ENCODE measurements around the gene ENDOU. TPM values are rescaled to one million over a fixed set of nuclear protein-coding genes. Genes with fewer than 3 reads are reported as not detected.

ENDOU gene
- total RNA-seq, 1 experiment from 2014 or later = not detected

DNA sequence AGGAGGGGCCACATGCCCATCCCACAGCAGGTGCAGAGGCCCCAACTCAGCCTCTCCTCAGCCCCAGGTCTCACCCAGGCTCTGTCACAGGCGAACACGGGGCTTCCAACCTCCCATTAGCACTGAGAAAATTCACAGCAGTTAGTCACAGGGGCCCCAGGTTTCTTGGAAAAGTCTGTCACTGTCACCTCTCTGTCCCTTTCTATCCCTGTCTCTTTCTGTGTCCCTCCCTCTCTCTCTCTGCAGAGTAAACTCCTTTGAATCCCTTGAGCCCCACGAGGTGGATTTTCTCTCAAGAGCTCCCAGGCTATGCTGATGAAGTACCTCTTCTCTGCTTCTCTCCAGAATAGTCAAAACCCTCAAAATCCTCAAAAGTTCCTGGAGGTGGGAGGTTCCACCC, 14.0 kb upstream of the ENDOU start:
- CTCF ChIA-PET = interaction anchor here (0.6 to 1.9 kb wide), 2 partner anchors 28 to 212 kb away, joined by 3 to 8 read pairs; no protein-coding TSS in a partner anchor

DNA sequence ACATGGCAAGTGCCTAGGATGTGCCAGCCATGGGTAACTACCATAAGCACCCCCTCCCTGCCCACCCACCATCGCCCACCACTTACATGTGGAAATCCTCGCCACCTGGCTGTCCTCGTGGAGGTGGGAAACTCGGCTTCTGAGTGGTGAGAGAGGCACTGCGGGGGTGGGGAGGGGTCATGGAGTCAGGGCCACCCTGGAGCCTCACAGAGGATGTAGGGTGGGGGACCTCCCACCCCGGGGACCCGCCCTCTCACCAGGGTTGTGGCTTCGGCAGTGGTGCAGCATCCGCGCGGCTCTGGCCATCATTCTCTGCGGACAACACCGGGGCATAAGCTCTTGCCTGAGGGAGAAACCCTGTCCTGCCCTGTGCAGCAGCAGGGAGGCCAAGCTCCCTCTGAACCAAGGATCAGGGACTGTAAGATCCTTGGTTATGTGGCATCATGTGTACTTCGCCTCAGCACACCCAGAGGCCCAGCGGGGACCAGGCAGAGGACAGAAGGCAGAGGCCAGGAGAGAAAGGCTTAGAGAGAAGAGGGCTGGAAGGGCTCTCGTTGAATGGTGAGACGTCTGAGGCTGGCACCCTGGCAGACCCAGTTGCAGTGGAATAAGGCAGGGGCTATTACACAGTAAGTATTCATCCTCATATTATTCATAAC, 12.8 kb upstream of the ENDOU start:
- TF ChIP-seq, protein P1, sequence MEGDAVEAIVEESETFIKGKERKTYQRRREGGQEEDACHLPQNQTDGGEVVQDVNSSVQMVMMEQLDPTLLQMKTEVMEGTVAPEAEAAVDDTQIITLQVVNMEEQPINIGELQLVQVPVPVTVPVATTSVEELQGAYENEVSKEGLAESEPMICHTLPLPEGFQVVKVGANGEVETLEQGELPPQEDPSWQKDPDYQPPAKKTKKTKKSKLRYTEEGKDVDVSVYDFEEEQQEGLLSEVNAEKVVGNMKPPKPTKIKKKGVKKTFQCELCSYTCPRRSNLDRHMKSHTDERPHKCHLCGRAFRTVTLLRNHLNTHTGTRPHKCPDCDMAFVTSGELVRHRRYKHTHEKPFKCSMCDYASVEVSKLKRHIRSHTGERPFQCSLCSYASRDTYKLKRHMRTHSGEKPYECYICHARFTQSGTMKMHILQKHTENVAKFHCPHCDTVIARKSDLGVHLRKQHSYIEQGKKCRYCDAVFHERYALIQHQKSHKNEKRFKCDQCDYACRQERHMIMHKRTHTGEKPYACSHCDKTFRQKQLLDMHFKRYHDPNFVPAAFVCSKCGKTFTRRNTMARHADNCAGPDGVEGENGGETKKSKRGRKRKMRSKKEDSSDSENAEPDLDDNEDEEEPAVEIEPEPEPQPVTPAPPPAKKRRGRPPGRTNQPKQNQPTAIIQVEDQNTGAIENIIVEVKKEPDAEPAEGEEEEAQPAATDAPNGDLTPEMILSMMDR (IDR thresholded peaks at IDR 0.05) = no peak
- TF ChIP-seq POLR2AphosphoS5 (IDR thresholded peaks at IDR 0.05; ENCODE audit: low read depth, low read length) (no peak), TCF7L2 (IDR thresholded peaks at IDR 0.05; ENCODE audit: low read depth, low read length) (no peak), SIN3A (IDR thresholded peaks at IDR 0.05; ENCODE audit: borderline replicate concordance, insufficient read depth, low read depth, low read length) (no peak)
- TF ChIP-seq, protein P2, sequence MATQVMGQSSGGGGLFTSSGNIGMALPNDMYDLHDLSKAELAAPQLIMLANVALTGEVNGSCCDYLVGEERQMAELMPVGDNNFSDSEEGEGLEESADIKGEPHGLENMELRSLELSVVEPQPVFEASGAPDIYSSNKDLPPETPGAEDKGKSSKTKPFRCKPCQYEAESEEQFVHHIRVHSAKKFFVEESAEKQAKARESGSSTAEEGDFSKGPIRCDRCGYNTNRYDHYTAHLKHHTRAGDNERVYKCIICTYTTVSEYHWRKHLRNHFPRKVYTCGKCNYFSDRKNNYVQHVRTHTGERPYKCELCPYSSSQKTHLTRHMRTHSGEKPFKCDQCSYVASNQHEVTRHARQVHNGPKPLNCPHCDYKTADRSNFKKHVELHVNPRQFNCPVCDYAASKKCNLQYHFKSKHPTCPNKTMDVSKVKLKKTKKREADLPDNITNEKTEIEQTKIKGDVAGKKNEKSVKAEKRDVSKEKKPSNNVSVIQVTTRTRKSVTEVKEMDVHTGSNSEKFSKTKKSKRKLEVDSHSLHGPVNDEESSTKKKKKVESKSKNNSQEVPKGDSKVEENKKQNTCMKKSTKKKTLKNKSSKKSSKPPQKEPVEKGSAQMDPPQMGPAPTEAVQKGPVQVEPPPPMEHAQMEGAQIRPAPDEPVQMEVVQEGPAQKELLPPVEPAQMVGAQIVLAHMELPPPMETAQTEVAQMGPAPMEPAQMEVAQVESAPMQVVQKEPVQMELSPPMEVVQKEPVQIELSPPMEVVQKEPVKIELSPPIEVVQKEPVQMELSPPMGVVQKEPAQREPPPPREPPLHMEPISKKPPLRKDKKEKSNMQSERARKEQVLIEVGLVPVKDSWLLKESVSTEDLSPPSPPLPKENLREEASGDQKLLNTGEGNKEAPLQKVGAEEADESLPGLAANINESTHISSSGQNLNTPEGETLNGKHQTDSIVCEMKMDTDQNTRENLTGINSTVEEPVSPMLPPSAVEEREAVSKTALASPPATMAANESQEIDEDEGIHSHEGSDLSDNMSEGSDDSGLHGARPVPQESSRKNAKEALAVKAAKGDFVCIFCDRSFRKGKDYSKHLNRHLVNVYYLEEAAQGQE (IDR thresholded peaks at IDR 0.05; ENCODE audit: insufficient read depth in 1 of 2, low read depth in 2 of 2, low read length in 1 of 2) = no peak
- BruUV-seq (replicated peaks) = no TSS peak
- DNase-seq (ENCODE audit: low read depth, low spot score) (no peak), ATAC-seq (no peak)
- Histone ChIP-seq H3K27me3 (ENCODE audit: control insufficient read depth, insufficient read depth, low read length) (no peaks in the 10 kb centered on the region), H3K9me3 (ENCODE audit: control insufficient read depth, insufficient read depth, low read depth, low read length) (no peaks in the 10 kb centered on the region), H3K4me1 (ENCODE audit: control insufficient read depth, insufficient read depth, low read length) (no peaks in the 10 kb centered on the region; the same call in 1 of the 2 replicates), H3K27ac (ENCODE audit: low read length) (no peak overlapping the region), H3K4me3 (ENCODE audit: low read depth in 2 of 2, low read length in 2 of 2) (no peak overlapping the region), H3K36me3 (ENCODE audit: control insufficient read depth, insufficient read depth, low read length) (no peaks in the 10 kb centered on the region)
- in situ Hi-C loops (cut with HindIII; ENCODE audit: low pct_unique_long_range_greater_than_20kb, low sequenced_read_pairs) (no loop called here), intact Hi-C loops (cut with micrococcal nuclease; ENCODE audit: unreplicated experiment) (no loop called here)
- ChIA-PET POLR2A (no interaction called here), CTCF (no interaction called here)

More for the DNA sequence above, 14.0 kb upstream of the ENDOU start:
- Histone ChIP-seq H3K4me3 (ENCODE audit: low read depth in 2 of 2, low read length in 2 of 2) (no peak overlapping the region), H3K36me3 (ENCODE audit: control insufficient read depth, insufficient read depth, low read length) (no peaks in the 10 kb centered on the region), H3K4me1 (ENCODE audit: control insufficient read depth, insufficient read depth, low read length) (no peaks in the 10 kb centered on the region; the same call in 1 of the 2 replicates), H3K9me3 (ENCODE audit: control insufficient read depth, insufficient read depth, low read depth, low read length) (no peaks in the 10 kb centered on the region), H3K27me3 (ENCODE audit: control insufficient read depth, insufficient read depth, low read length) (no peaks in the 10 kb centered on the region), H3K27ac (ENCODE audit: low read length) (no peak overlapping the region)
- BruUV-seq (replicated peaks) = no TSS peak
- TF ChIP-seq, protein P2 (IDR thresholded peaks at IDR 0.05; ENCODE audit: insufficient read depth in 1 of 2, low read depth in 2 of 2, low read length in 1 of 2) = no peak
- TF ChIP-seq TCF7L2 (IDR thresholded peaks at IDR 0.05; ENCODE audit: low read depth, low read length) = no peak
- no peak for TF ChIP-seq POLR2AphosphoS5 (IDR thresholded peaks at IDR 0.05; ENCODE audit: low read depth, low read length)
- TF ChIP-seq, protein P1 (IDR thresholded peaks at IDR 0.05) = no peak
- no peak for TF ChIP-seq SIN3A (IDR thresholded peaks at IDR 0.05; ENCODE audit: borderline replicate concordance, insufficient read depth, low read depth, low read length)
- ATAC-seq (no peak), DNase-seq (ENCODE audit: low read depth, low spot score) (no peak)
- intact Hi-C loops (cut with micrococcal nuclease; ENCODE audit: unreplicated experiment) = no loop called here
- in situ Hi-C loops (cut with HindIII; ENCODE audit: low pct_unique_long_range_greater_than_20kb, low sequenced_read_pairs) = no loop called here
- POLR2A ChIA-PET = no interaction called here
